GM19099 (cell line): ENCODE data around the gene VOPP1.

ENCODE experiments used
- POLR2A ChIP-seq: IDR thresholded peaks from 3 replicates; pipeline ENCODE4 v1.6.1; 2011; ENCODE audit warnings: low read depth; ENCODE audit not compliant: insufficient read length; ENCODE audit errors: extremely low read depth

VOPP1 gene

DNA sequence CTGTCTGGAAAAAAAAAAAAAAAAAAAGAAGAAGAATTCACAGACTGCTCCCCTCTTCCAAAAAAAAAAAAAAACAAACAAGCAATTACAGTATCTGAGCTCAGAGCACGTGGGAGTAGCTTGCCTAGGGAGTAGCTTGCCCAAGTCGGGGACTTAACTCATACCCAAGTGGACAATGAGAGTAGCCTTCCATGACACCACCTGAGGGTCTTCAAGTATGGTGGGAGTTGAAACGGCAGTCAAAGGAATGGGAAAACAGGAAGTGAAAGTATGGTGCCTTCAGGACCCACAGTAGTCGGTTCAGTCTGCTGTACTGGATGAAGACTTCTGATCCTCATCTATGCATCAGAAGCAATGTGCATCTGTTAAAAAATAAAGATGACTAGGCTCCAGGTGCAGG lies 10.6 kb downstream of the VOPP1 start:
- no peak for TF ChIP-seq POLR2A

DNA sequence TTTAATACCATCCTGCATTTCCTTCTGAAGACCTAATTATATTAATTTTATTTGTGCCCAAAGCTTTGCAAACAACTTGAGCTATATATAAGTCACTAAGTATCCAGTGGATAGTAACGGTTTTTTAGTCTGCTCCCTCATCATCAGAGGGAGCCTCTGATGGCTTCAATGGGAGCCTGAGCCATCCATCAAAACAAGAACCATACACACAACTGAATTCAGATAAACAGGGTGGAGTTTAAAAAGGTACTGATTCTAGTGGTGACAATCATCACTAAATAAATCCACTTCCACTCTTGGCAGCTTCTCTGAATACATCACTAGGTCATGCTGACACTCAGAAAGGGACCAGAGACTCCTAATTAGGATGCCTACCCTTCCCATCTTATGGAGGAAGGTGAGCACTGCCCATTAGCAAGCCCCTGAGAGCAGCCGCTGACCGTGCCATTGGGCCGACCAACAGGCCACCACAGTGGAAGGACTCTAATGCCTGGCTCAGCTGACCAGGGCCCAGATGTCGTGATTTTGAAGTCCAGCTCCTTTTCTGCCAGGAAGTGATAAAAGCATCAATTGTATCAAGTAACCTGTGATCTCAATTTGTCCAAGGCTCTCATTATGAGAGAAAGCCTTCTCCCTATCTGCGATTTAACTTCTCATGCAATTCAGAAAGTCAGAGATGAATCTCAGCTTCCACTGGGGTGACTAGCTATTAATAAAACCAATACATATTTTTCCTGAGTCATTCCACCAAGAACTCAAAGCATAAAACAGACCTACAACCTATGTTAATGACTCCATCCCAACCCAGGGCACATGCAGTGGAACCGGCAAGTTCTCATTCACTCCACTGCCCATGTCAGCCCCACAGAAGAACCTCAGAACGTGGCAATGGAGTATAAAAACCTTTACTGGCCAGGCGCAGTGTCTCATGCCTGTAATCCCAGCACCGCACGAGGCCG lies 13.1 kb downstream of the VOPP1 start:
- no peak for TF ChIP-seq POLR2A

- peak; percentile 42 for TF ChIP-seq POLR2A
Measured at GRCh38 chr7:55557666-55558188, 14.6 kb downstream of the VOPP1 start.

DNA sequence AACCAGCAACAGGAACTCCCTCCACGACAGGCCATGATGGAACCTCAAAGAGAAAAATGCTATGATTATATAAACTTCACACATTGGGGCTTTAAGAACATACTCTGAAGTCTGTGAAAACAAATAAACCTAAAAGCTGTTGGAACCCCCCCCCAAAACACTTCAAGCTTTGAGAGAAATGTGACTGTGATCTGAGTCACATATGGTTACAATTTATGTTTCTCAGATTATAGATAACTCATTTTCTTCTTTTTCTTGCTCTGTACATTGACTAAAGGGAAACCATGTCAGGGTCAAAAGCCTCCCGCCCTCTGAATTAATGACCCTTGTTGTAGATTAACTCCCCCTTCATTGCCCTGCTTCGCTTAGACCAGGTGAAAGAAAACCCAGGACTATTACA lies 15.8 kb downstream of the VOPP1 start:
- TF ChIP-seq POLR2A = no peak

- TF ChIP-seq POLR2A = no peak
Measured at GRCh38 chr7:55556031-55556430, 16.3 kb downstream of the VOPP1 start.

GRCh38 chr7:55555160-55555559 lies 17.1 kb downstream of the VOPP1 start:
- TF ChIP-seq POLR2A = no peak

GRCh38 chr7:55554038-55554437 lies 18.3 kb downstream of the VOPP1 start:
- TF ChIP-seq POLR2A = no peak

DNA sequence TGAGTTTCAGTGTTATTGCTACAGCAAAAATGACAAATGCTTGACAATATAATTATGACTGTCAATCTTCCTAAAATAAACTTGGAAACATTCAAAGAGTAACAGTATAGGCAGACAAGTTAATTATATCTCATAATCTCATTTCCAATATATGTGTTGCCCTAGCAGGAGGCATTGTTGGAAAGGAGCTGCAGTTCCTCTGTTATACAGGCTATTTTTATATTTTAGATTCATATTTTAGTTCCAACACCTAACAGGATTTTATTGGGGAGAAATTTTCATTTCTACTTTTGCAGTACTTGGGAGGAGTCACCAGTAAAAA lies 19.3 kb downstream of the VOPP1 start:
- TF ChIP-seq POLR2A = no peak

- TF ChIP-seq POLR2A = no peak
Measured at GRCh38 chr7:55552320-55553023, 19.8 kb downstream of the VOPP1 start.

GRCh38 chr7:55550841-55551537 lies 21.3 kb downstream of the VOPP1 start:
- no peak for TF ChIP-seq POLR2A

- no peak for TF ChIP-seq POLR2A
Measured at GRCh38 chr7:55550010-55550663, 22.2 kb downstream of the VOPP1 start.

DNA sequence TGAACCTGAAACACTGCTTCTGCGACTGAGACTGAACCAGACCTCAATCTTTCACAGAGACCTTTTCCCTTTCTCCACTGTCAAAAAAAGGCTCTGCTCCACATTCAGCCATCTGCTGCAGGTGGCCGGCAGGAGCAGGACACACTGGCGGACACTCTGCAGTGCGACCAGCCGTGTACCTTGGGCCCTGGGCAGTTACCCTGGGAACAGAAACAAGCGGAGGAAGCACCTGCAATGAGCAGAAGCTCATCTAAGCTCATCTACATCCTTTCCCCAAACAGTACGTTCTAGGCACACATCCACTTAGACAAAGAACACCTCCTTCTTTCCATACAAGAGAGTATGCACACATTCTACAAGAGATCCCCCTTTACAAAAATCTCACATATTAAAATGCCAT lies 22.8 kb downstream of the VOPP1 start:
- peak; percentile 26 for TF ChIP-seq POLR2A

DNA sequence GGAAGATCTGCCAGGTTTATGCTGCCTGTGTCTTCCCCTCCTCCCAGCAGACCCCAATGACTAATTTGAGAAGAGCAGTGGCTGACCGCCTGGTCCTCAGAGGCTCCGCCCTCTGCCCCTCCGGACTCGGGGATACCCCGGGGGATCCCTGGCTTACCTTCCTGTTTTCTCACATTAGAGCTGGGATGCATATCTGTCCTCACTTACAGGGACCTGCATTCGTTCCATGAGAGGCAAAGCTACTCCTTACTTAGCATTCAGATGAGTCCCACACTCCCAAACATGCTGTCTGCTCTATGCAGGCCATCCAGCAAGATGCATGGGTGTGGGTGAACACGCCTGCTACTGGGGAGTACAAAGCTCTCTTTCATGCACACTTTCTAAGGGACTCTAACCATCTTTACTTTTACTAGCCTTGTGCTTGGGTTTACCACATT lies 24.0 kb downstream of the VOPP1 start:
- no peak for TF ChIP-seq POLR2A

DNA sequence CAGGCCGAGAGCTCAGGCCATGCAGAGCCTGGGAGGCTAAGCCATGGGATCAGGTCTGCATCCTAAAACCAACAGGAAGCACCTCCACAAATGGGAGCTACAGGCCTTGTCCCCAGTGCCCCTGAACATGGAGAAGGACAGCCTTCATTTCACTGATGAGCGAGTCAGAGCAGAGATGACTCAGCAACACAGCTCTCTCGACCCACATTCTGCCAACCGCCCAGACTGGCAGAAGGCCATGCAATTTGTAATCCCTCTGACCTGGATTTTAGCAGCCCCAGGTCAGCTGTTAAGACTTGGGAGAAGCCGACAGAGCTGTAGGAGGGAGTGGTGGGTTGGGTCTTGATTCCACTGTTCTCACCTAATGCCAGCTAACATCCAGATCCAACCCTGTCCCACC lies 25.5 kb downstream of the VOPP1 start:
- TF ChIP-seq POLR2A = no peak

DNA sequence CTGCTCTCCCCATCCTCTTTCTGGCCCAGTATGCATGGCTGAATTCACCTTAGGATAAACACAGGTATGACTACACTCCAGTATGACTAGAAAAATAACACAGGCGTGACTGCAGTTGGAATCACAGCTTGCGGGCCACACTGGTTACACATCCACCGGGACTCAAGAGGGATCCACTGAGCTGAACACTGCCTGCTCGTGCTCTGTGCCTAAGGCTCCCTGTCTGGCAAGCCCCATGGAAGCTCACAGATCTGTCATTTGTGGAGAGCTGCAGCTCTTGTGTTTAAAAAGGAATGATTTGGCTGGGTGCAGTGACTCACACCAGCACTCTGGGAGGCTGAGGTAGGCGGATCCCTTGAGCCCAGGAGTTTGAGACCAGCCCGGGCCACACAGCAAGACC lies 26.8 kb downstream of the VOPP1 start:
- TF ChIP-seq POLR2A = no peak
